ENCODE data around the gene ZFR2. TPM values are rescaled to one million over a fixed set of nuclear protein-coding genes. Genes with fewer than 3 reads are reported as not detected.
"Not testable (repeated sequence)": the region's sequence is repeated elsewhere in the genome, so short reads cannot be mapped to it uniquely, and the experiment has no call there.

The ZFR2 gene
- total RNA-seq, 2 donors from 2014 or later = 0.56 TPM; not detected in 1

DNA sequence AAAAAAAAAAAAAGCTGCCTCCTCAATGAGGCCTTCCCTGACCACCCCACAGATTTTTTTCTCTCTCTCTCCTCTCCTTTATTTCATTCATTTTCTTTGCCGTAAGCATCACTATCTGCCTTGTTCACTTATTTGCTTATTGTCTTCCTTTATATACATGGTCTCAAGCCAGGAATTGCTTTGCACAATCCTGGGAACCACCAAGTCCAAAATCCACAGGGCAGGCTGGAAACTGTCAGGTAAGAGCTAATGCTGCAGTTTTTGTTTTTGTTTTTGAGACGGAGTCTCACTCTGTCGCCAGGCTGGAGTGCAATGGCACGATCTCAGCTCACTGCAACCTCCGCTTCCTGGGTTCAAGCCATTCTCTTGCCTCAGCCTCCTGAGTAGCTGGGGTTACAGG, 26.1 kb upstream of the ZFR2 start:
- not testable (repeated sequence) for H3K27me3 Mint-ChIP-seq (ENCODE audit: low read depth); H3K4me3 Mint-ChIP-seq; H3K4me1 Mint-ChIP-seq (ENCODE audit: low read depth); H3K9me3 Mint-ChIP-seq; H3K36me3 Mint-ChIP-seq (ENCODE audit: insufficient read depth in 2 of 2); ATAC-seq (replicated peaks in 1 of 2); DNase-seq; H3K27ac Mint-ChIP-seq

- no peaks in the 10 kb centered on the region for H3K4me1 Mint-ChIP-seq (ENCODE audit: low read depth)
- H3K36me3 Mint-ChIP-seq (ENCODE audit: insufficient read depth in 2 of 2) = no peaks in the 10 kb centered on the region
- H3K27ac Mint-ChIP-seq = no peak overlapping the region
- no peaks in the 10 kb centered on the region for H3K9me3 Mint-ChIP-seq
- H3K4me3 Mint-ChIP-seq = no peak overlapping the region
- peaks cover 5% of the 10 kb centered on the region for H3K27me3 Mint-ChIP-seq (ENCODE audit: low read depth)
- ATAC-seq (replicated peaks in 1 of 2) (no peak), DNase-seq (no peak)
Measured at GRCh38 chr19:3893509-3894179, 24.8 kb upstream of the ZFR2 start.

DNA sequence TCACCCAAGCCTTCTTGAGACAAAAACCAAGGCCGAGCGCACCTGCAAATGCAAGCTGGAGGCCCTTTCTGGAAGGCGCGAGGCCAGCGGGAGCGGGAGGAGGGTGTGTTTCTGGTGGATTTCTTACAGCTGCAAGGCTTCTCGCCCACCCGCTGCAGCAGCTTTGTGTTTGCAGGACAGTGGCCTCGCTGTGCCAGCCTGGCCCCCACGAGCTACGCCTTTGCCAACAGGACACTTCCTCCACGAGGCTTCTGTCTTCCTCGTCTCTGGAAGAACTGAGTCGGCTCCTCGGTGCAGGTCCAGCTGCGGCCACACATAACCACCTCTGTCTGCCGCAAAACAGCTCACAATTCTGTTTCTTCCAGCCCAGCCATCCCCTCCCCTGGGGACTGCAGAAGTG, 21.8 kb upstream of the ZFR2 start:
- H3K9me3 Mint-ChIP-seq = no peaks in the 10 kb centered on the region
- no peak overlapping the region for H3K4me3 Mint-ChIP-seq
- no peaks in the 10 kb centered on the region for H3K36me3 Mint-ChIP-seq (ENCODE audit: insufficient read depth in 2 of 2)
- peaks cover 5% of the 10 kb centered on the region for H3K27me3 Mint-ChIP-seq (ENCODE audit: low read depth)
- ATAC-seq (replicated peaks in 1 of 2) (no peak), DNase-seq (no peak)
- no peaks in the 10 kb centered on the region for H3K4me1 Mint-ChIP-seq (ENCODE audit: low read depth)
- no peak overlapping the region for H3K27ac Mint-ChIP-seq

- ATAC-seq (replicated peaks in 1 of 2) (no peak), DNase-seq (no peak)
- no peak overlapping the region for H3K4me3 Mint-ChIP-seq
- no peaks in the 10 kb centered on the region for H3K36me3 Mint-ChIP-seq (ENCODE audit: insufficient read depth in 2 of 2)
- no peaks in the 10 kb centered on the region for H3K9me3 Mint-ChIP-seq
- no peaks in the 10 kb centered on the region for H3K4me1 Mint-ChIP-seq (ENCODE audit: low read depth)
- H3K27ac Mint-ChIP-seq = no peak overlapping the region
- H3K27me3 Mint-ChIP-seq (ENCODE audit: low read depth) = peaks cover 50% of the 10 kb centered on the region
Measured at GRCh38 chr19:3882041-3882384, 13.2 kb upstream of the ZFR2 start.

DNA sequence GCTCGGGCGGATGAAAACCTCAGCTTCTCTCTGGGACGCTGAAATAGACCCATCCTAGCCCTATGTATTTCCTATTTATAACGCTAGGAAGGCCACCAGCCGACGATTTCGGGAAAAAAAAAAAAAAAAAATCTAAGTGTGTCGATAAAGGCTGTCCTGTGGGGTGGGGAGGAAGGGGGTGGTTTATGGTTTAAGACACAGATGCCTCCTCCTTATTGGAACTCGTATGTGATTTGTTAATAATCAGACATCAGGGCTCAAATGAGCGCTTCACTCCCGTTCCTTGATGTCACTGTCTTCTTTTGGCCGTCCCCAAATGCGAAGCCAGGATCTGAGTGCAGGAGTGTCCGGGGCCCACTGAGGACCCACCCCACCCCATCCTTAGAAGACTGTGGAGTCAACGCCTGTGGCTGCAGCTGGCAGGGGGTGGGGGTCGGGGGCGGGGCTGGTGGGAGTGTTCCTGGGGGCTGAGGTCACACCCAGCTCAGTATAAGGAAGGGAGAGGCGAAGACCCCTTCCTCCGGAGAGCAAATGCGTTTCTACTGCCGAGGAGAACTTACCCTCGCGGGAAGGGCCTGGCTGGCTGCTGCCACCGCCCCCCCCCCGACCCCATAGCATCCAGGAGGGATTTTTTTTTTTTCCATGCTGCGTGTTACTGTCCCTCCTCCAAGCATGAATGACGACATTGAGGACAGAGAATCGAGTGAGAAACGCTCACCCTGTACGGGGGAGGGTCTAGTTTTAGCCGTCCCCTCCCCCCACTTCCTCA, 12.6 kb upstream of the ZFR2 start:
- no peak for ATAC-seq (replicated peaks in 1 of 2)
- Mint-ChIP-seq H3K9me3 (no peaks in the 10 kb centered on the region), H3K4me1 (ENCODE audit: low read depth) (no peaks in the 10 kb centered on the region), H3K27me3 (ENCODE audit: low read depth) (peaks cover 53% of the 10 kb centered on the region), H3K4me3 (peak overlapping the region in 1 of 2 donors; percentile 7), H3K36me3 (ENCODE audit: insufficient read depth in 2 of 2) (no peaks in the 10 kb centered on the region), H3K27ac (no peak overlapping the region)
- DNase-seq = no peak

DNA sequence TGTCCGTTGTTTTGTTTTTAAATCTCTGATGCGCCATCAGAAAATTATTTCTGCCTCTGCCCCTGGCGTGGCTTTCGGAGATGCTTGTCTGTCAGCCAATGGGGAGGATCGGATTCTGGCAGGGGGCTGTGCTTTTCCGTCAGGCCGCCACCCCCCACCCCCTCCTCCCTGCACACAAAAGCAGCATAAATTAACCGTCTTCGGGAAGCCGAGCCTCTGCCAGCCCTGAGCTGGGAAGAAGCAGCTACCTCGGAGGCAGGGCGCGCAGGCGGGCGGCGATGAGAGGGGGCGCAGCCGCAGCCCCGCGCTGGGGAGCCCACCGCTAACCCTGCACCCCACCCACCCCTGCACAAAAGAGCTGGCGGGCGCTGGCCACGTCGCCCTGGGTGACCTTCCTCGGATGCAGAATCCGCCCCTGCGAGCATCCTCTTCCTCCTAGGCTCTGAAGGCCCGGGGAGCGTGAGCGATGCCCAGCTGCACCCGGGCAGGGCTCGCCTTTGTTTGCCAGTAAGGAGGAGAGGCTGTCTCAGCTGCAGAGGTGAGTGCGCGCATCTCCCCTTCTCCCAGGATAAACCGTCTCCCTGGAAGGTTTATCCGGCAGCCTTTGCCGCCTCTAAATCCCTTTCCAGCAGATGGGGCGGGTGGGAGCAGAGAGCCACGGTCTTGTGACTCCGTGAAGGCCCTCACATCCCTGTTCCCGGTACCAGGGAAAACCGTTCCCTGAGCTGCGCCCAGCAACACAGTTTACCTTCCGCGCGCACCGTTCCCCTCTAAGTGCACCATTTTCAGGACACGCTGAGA, 11.8 kb upstream of the ZFR2 start, which contains the start of gene ATCAY:
Gene ATCAY, plus strand, starts transcription at position 215 of the 801 bp plus-strand sequence. CDS start 5,083 bp downstream, outside the sequence.
- DNase-seq (no peak), ATAC-seq (replicated peaks in 1 of 2) (no peak)
- no peaks in the 10 kb centered on the region for H3K9me3 Mint-ChIP-seq
- H3K27me3 Mint-ChIP-seq (ENCODE audit: low read depth) = peaks cover 53% of the 10 kb centered on the region
- H3K4me3 Mint-ChIP-seq = peak within 1 kb of the TSS in 1 of 2 donors; percentile 7
- no peak within 1 kb of the TSS for H3K27ac Mint-ChIP-seq
- H3K4me1 Mint-ChIP-seq (ENCODE audit: low read depth) = no peaks in the 10 kb centered on the region
- no peaks in the 10 kb centered on the region for H3K36me3 Mint-ChIP-seq (ENCODE audit: insufficient read depth in 2 of 2)

- ATAC-seq (replicated peaks in 1 of 2) = no peak
- H3K27ac Mint-ChIP-seq = no peak overlapping the region
- H3K27me3 Mint-ChIP-seq (ENCODE audit: low read depth) = peaks cover 53% of the 10 kb centered on the region
- no peaks in the 10 kb centered on the region for H3K9me3 Mint-ChIP-seq
- H3K4me3 Mint-ChIP-seq = no peak overlapping the region
- no peak for DNase-seq
- no peaks in the 10 kb centered on the region for H3K4me1 Mint-ChIP-seq (ENCODE audit: low read depth)
- no peaks in the 10 kb centered on the region for H3K36me3 Mint-ChIP-seq (ENCODE audit: insufficient read depth in 2 of 2)
Measured at GRCh38 chr19:3879656-3880055, 10.8 kb upstream of the ZFR2 start.

DNA sequence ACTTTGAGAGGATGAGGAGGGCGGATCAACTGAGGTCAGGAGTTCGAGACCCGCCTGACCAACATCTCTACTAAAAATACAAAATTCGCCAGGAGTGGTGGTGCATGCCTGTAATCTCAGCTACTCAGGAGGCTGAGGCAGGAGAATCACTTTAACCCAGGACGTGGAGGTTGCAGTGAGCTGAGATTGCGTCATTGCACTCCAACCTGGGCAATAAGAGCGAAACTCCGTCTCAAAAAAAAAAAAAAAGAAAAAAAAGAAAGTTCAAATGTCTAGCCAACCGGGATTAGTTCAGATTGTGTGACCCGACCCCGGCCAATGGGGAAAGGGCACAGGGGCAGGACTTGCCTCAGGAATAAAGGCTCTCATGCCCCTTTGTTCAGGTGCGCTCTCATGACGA, 5.9 kb upstream of the ZFR2 start:
- not testable (repeated sequence) for H3K36me3 Mint-ChIP-seq (ENCODE audit: insufficient read depth in 2 of 2); H3K9me3 Mint-ChIP-seq; H3K27ac Mint-ChIP-seq; H3K4me3 Mint-ChIP-seq; ATAC-seq (replicated peaks in 1 of 2); DNase-seq; H3K4me1 Mint-ChIP-seq (ENCODE audit: low read depth)
- peaks cover 28% of the 10 kb centered on the region for H3K27me3 Mint-ChIP-seq (ENCODE audit: low read depth)

GRCh38 chr19:3873151-3873550, 4.3 kb upstream of the ZFR2 start:
- peaks cover 6% of the 10 kb centered on the region for H3K4me1 Mint-ChIP-seq (ENCODE audit: low read depth)
- no peak overlapping the region for H3K4me3 Mint-ChIP-seq
- H3K36me3 Mint-ChIP-seq (ENCODE audit: insufficient read depth in 2 of 2) = peaks cover 6 to 7% of the 10 kb centered on the region in 2 donors
- ATAC-seq (replicated peaks in 1 of 2) = no peak
- no peak for DNase-seq
- peaks cover 0 to 3% of the 10 kb centered on the region in 2 donors for H3K9me3 Mint-ChIP-seq
- no peak overlapping the region for H3K27ac Mint-ChIP-seq
- H3K27me3 Mint-ChIP-seq (ENCODE audit: low read depth) = peaks cover 24% of the 10 kb centered on the region

GRCh38 chr19:3867971-3868769, 668 bp downstream of the ZFR2 start:
- H3K27ac Mint-ChIP-seq = no peak overlapping the region

GRCh38 chr19:3866910-3867638, 1.8 kb downstream of the ZFR2 start:
- H3K36me3 Mint-ChIP-seq (ENCODE audit: insufficient read depth in 2 of 2) = peaks cover 6 to 7% of the 10 kb centered on the region in 2 donors
- H3K9me3 Mint-ChIP-seq = peaks cover 0 to 3% of the 10 kb centered on the region in 2 donors
- no peak for DNase-seq
- peaks cover 34% of the 10 kb centered on the region for H3K27me3 Mint-ChIP-seq (ENCODE audit: low read depth)
- peaks cover 6% of the 10 kb centered on the region for H3K4me1 Mint-ChIP-seq (ENCODE audit: low read depth)
- no peak overlapping the region for H3K27ac Mint-ChIP-seq
- ATAC-seq (replicated peaks in 1 of 2) = no peak
- no peak overlapping the region for H3K4me3 Mint-ChIP-seq

More at GRCh38 chr19:3867971-3868769, 668 bp downstream of the ZFR2 start:
- Mint-ChIP-seq H3K4me1 (ENCODE audit: low read depth) (peaks cover 6% of the 10 kb centered on the region), H3K27me3 (ENCODE audit: low read depth) (peaks cover 36% of the 10 kb centered on the region), H3K9me3 (peaks cover 0 to 3% of the 10 kb centered on the region in 2 donors), H3K36me3 (ENCODE audit: insufficient read depth in 2 of 2) (peaks cover 6 to 7% of the 10 kb centered on the region in 2 donors), H3K4me3 (peak overlapping the region in 1 of 2 donors; percentile 15)
- no peak for DNase-seq
- ATAC-seq (replicated peaks in 1 of 2) = no peak

DNA sequence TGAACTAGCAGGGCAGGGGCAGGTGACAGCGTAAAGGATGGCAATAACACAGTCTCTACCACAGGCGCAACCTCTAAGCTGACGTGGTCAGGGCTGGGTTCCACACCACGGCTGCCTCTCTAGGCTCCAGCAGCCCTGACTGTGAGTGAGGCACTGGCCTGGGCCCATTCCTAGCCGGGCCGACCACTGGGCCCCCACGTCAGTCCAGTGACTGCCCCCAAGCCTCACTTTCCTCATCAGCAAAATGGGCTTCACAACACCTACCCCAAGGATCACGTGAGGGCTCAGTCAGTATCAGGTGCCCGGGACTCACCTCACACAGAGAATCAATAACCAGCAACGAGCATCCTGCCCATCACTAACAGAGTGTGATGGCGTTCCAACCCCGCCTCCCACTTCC, 5.2 kb downstream of the ZFR2 start:
- H3K27me3 Mint-ChIP-seq (ENCODE audit: low read depth) = peaks cover 23% of the 10 kb centered on the region

More for the DNA sequence above, 5.2 kb downstream of the ZFR2 start:
- no peak for DNase-seq
- Mint-ChIP-seq H3K9me3 (no peaks in the 10 kb centered on the region), H3K4me1 (ENCODE audit: low read depth) (no peaks in the 10 kb centered on the region), H3K36me3 (ENCODE audit: insufficient read depth in 2 of 2) (no peaks in the 10 kb centered on the region), H3K27ac (no peak overlapping the region), H3K4me3 (no peak overlapping the region)
- ATAC-seq (replicated peaks in 1 of 2) = no peak
